K562 (cell line): Measurements from ENCODE around the gene SHB. TPM values are rescaled to one million over a fixed set of nuclear protein-coding genes. Genes with fewer than 3 reads are reported as not detected.

Experiments
- ATAC-seq: fragments of 200-7000 bp; cut with Tn5 transposase; 3 replicates; pipeline ENCODE4 v1.9.1; 2020; ENCODE audit warnings: moderate library complexity
- BruUV-seq: library from RNA; stranded (reverse); fragments of 400-500 nt; replicated peaks from 2 replicates; lab custom pipeline; 2021; lab: Mats Ljungman, UMichigan
- CTCF ChIA-PET: fragments of 300-600 bp; formaldehyde crosslinking; extraction: SDS; loops from one replicate; lab custom pipeline; 2021; ENCODE audit warnings: low intra/inter-chr PET ratio; lab: Yijun Ruan, JAX
- POLR2A ChIA-PET: fragments of 300-600, 350-650 bp; sonication (Branson Sonifier 250); formaldehyde crosslinking; extraction: SDS; loops from one replicate; lab custom pipeline; 2021; ENCODE audit warnings: antibody characterized with exemption, inconsistent platforms; lab: Yijun Ruan, JAX
- DNase-seq, 4 experiments: peaks; one replicate each; pipeline versions ENCODE4 v3.0.0 to v3.0.0-alpha.2; 2011 to 2018; ENCODE audit warnings: low spot score in 3 of 4, mixed read lengths in 3 of 4; ENCODE audit errors: extremely low read depth in 1 of 4
- FAIRE-seq: peaks from 2 replicates; lab custom pipeline; 2011; peaks lifted over from hg19 to GRCh38; lab: Jason Lieb, UNC
- H2AFZ ChIP-seq: 2 replicates; pipeline ENCODE4 v1.6.0; 2011; ENCODE audit warnings: low read depth, low read length, control low read depth, inconsistent platforms
- H3K27ac ChIP-seq: fragments of 200-600 bp; 3 replicates; pipeline ENCODE4 v1.8.0; 2011; ENCODE audit warnings: low read depth, mild to moderate bottlenecking, control low read depth, inconsistent platforms, low read length, moderate library complexity, mixed read lengths; ENCODE audit errors: extremely low read depth
- H3K27me3 ChIP-seq, 2 experiments: fragments of 300-600 bp in 1 of 2; 2 replicates in 1 of 2; 3 replicates in 1 of 2; pipeline versions ENCODE4 v1.6.0 to v1.8.0; 2011; ENCODE audit warnings: inconsistent platforms in 2 of 2, low read length in 2 of 2, mild to moderate bottlenecking in 1 of 2, mixed read lengths in 1 of 2, moderate library complexity in 1 of 2; ENCODE audit not compliant: control insufficient read depth in 2 of 2, insufficient read depth in 2 of 2
- H3K36me3 ChIP-seq: fragments of 300-600 bp; 3 replicates; pipeline ENCODE4 v1.8.0; 2011; ENCODE audit warnings: mild to moderate bottlenecking, low read length, inconsistent platforms; ENCODE audit not compliant: control insufficient read depth, insufficient read depth
- H3K4me1 ChIP-seq, 2 experiments: fragments of 200-600 bp in 1 of 2; replicated peaks in 1 of 2; 2 replicates in 1 of 2; 3 replicates in 1 of 2; pipeline versions ENCODE4 v1.5.1 to v1.8.0; 2011; ENCODE audit warnings: inconsistent platforms in 2 of 2, low read length in 2 of 2, mild to moderate bottlenecking in 1 of 2, mixed read lengths in 1 of 2, moderate library complexity in 1 of 2; ENCODE audit not compliant: control insufficient read depth in 2 of 2, insufficient read depth in 2 of 2
- H3K4me2 ChIP-seq: 2 replicates; pipeline ENCODE4 v1.6.1; 2011; ENCODE audit warnings: low read length, control low read depth, inconsistent platforms, mixed read lengths; ENCODE audit not compliant: insufficient read depth
- H3K4me3 ChIP-seq: fragments of 200-600 bp; sonication (generic), shearing (Covaris generic); 2 replicates; pipeline ENCODE4 v1.5.1; 2016; ENCODE audit warnings: control low read depth, inconsistent platforms
- H3K79me2 ChIP-seq: fragments of 200-600 bp; 3 replicates; pipeline ENCODE4 v1.8.0; 2011; ENCODE audit warnings: low read length, inconsistent platforms; ENCODE audit not compliant: control insufficient read depth, insufficient read depth
- H3K9ac ChIP-seq, 2 experiments: 2 replicates each; pipeline versions ENCODE4 v1.6.0 to v1.6.1; 2011; ENCODE audit warnings: low read depth in 2 of 2, low read length in 2 of 2, control low read depth in 1 of 2, inconsistent platforms in 1 of 2, mild to moderate bottlenecking in 1 of 2, mixed read lengths in 1 of 2; ENCODE audit not compliant: insufficient read depth in 1 of 2
- H3K9me1 ChIP-seq: one replicate; pipeline ENCODE4 v1.6.0; 2011; ENCODE audit warnings: inconsistent platforms, mild to moderate bottlenecking, low read length, moderate library complexity; ENCODE audit not compliant: control insufficient read depth, insufficient read depth
- H3K9me3 ChIP-seq: replicated peaks from 2 replicates; pipeline ENCODE4 v1.5.1; 2011; ENCODE audit warnings: low read depth, low read length, inconsistent platforms; ENCODE audit not compliant: control insufficient read depth, insufficient read depth
- H4K20me1 ChIP-seq: replicated peaks from 2 replicates; pipeline ENCODE4 v1.6.1; 2011; ENCODE audit warnings: low read length, inconsistent platforms, mixed read lengths; ENCODE audit not compliant: control insufficient read depth, insufficient read depth
- ATF7 ChIP-seq: fragments of 450-650 bp; IDR thresholded peaks from 2 replicates; pipeline ENCODE4 v1.7.1; 2014; ENCODE audit warnings: mild to moderate bottlenecking, moderate library complexity
- CAMTA2 ChIP-seq: fragments of 250-450 bp; sonication (Bioruptor Pico); conservative IDR thresholded peaks from 2 replicates; pipeline ENCODE4 v1.5.1; 2022
- CHD4 ChIP-seq: fragments of 200-600 bp; sonication (generic); IDR thresholded peaks from 3 replicates; pipeline ENCODE4 v1.6.1; 2012; ENCODE audit warnings: low read depth, mild to moderate bottlenecking, mixed read lengths, low read length, inconsistent platforms; ENCODE audit not compliant: insufficient read depth, insufficient replicate concordance, poor library complexity, severe bottlenecking
- EP300 ChIP-seq: IDR thresholded peaks from 2 replicates; pipeline ENCODE4 v1.6.1; 2012; ENCODE audit warnings: low read length, improper control_type of control experiment
- KAT7 ChIP-seq: sonication (generic); formaldehyde crosslinking; IDR thresholded peaks from 2 replicates; pipeline ENCODE4 v1.8.0; 2022; ENCODE audit warnings: missing genetic modification reagents, mild to moderate bottlenecking, borderline replicate concordance
- KHSRP ChIP-seq: fragments of 450-650 bp; IDR thresholded peaks from 2 replicates; pipeline ENCODE4 v1.6.1; 2017
- MTA3 ChIP-seq: fragments of 450-650 bp; formaldehyde crosslinking; IDR thresholded peaks from 2 replicates; pipeline ENCODE4 v1.6.1; 2017; ENCODE audit warnings: mild to moderate bottlenecking, borderline replicate concordance
- PYGO2 ChIP-seq: fragments of 450-650 bp; IDR thresholded peaks from 2 replicates; pipeline ENCODE4 v1.6.1; 2016; ENCODE audit warnings: mild to moderate bottlenecking, missing genetic modification characterization, moderate library complexity, missing compliant biosample characterization
- YBX1 ChIP-seq: fragments of 450-650 bp; IDR thresholded peaks from 2 replicates; pipeline ENCODE4 v1.7.1; 2016; ENCODE audit warnings: mild to moderate bottlenecking
- ZKSCAN8 ChIP-seq: fragments of 200-800 bp; sonication (Bioruptor generic); IDR thresholded peaks from 2 replicates; pipeline ENCODE4 v1.6.1; 2016; ENCODE audit warnings: missing genetic modification characterization, missing compliant biosample characterization
- ZNF140 ChIP-seq: fragments of 250-450 bp; sonication (Bioruptor Pico); IDR thresholded peaks from 2 replicates; pipeline ENCODE4 v1.8.0; 2021; ENCODE audit warnings: moderate library complexity, mild to moderate bottlenecking, inconsistent platforms
- WGBS: fragments of 100-300 bp; shearing (Covaris generic); methylation state at CpG from one replicate; pipeline ENCODE4 v1.1.6; 2016; ENCODE audit warnings: low coverage, mixed read lengths; ENCODE audit not compliant: insufficient coverage; ENCODE audit errors: missing lambda C conversion rate; 5-methylcytosine and 5-hydroxymethylcytosine counted together
- in situ Hi-C: fragments of 300-500 bp; cut with MboI; formaldehyde crosslinking; loops from 4 replicates; pipeline ENCODE4 v1.15.0; 2018; ENCODE audit warnings: inconsistent platforms, mixed read lengths
- intact Hi-C: fragments of 100-400 bp; cut with micrococcal nuclease; formaldehyde crosslinking; loops from 2 replicates; pipeline ENCODE4 v1.14.2; 2022
- polyA plus RNA-seq, 8 experiments: library from polyadenylated mRNA; depleted of rRNA in 4 of 8; stranded (reverse) in 5 of 8; unstranded in 3 of 8; fragments of >200 nt; fragmentation: Nextera tagmentation in 2 of 8; fragmentation: Illumina TruSeq in 1 of 8; extraction: Ambion mirVana in 2 of 8; extraction: Trizol in 1 of 8; gene quantifications; 2 replicates each; pipeline versions ENCODE4 v1.2.1 to v1.2.3, GENCODE V29; 2011 to 2014; ENCODE audit warnings: inconsistent platforms in 1 of 8, missing spikeins in 1 of 8
- total RNA-seq, 7 experiments: library from RNA; depleted of rRNA in 6 of 7; stranded (reverse); fragments of >200 nt in 6 of 7; fragmentation: Illumina TruSeq in 2 of 7; extraction: Trizol in 2 of 7; gene quantifications; 2 replicates each; pipeline versions ENCODE4 v1.2.1 to v1.2.3, GENCODE V29; 2011 to 2021; ENCODE audit warnings: low replicate concordance in 1 of 7
- TF ChIP-seq, protein P1 (sequence below), 2 experiments: fragments of 200-800 bp in 1 of 2; sonication (Bioruptor generic) in 1 of 2; sonication (generic) in 1 of 2; formaldehyde crosslinking in 1 of 2; IDR thresholded peaks in 1 of 2; conservative IDR thresholded peaks in 1 of 2; 2 replicates each; pipeline versions ENCODE4 v1.5.0 to v1.6.1; 2016 to 2020; ENCODE audit warnings: missing compliant biosample characterization in 1 of 2, missing genetic modification characterization in 1 of 2, missing genetic modification reagents in 1 of 2
- TF ChIP-seq, protein P2 (sequence below): fragments of 450-650 bp; IDR thresholded peaks from 2 replicates; pipeline ENCODE4 v1.6.1; 2016
- TF ChIP-seq, protein P3 (sequence below): sonication (generic); formaldehyde crosslinking; IDR thresholded peaks from 2 replicates; pipeline ENCODE4 v1.8.0; 2023; ENCODE audit warnings: mild to moderate bottlenecking, missing genetic modification reagents
- TF ChIP-seq, protein P4 (sequence below): fragments of 450-650 bp; formaldehyde crosslinking; IDR thresholded peaks from 2 replicates; pipeline ENCODE4 v1.4.0; 2020; ENCODE audit warnings: mild to moderate bottlenecking, moderate library complexity

The SHB gene
- total and polyA plus RNA-seq, 9 of the 15 experiments (the other 6 are each of a cell fraction or from before 2014, with no cell fraction given), result 0.78 to 16.0 (median 5.3) TPM

DNA sequence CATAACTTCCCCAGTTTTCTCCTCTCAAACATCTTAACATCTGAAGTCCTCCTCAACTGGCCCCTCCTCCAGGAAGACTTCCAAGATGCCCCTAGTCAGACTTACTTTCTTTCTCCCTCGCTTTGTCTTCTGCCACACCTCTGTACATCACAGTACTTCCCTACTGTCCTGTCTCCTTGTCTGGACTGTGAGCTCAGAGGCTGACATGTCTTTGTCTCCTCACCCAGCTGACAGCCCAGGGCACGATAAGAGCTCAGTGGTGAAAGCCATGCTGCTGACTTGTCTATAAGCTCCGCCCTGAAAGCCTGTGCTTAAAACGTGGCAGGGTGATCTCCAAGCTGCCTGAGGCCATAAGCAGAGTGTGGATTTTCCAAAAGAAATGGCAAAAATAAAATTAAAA is 132.1 kb downstream of the SHB start (continued):
- TF ChIP-seq, protein P1, sequence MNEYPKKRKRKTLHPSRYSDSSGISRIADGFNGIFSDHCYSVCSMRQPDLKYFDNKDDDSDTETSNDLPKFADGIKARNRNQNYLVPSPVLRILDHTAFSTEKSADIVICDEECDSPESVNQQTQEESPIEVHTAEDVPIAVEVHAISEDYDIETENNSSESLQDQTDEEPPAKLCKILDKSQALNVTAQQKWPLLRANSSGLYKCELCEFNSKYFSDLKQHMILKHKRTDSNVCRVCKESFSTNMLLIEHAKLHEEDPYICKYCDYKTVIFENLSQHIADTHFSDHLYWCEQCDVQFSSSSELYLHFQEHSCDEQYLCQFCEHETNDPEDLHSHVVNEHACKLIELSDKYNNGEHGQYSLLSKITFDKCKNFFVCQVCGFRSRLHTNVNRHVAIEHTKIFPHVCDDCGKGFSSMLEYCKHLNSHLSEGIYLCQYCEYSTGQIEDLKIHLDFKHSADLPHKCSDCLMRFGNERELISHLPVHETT (CRISPR knock-in tag; conservative IDR thresholded peaks at IDR 0.05 in 1 of 2, IDR thresholded peaks at IDR 0.05 in 1 of 2), result no peak
- TF ChIP-seq YBX1, result no peak
- TF ChIP-seq, protein P2, sequence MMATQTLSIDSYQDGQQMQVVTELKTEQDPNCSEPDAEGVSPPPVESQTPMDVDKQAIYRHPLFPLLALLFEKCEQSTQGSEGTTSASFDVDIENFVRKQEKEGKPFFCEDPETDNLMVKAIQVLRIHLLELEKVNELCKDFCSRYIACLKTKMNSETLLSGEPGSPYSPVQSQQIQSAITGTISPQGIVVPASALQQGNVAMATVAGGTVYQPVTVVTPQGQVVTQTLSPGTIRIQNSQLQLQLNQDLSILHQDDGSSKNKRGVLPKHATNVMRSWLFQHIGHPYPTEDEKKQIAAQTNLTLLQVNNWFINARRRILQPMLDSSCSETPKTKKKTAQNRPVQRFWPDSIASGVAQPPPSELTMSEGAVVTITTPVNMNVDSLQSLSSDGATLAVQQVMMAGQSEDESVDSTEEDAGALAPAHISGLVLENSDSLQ, result peak; percentile 95
- peak; percentile 76 for TF ChIP-seq ATF7
- peak; percentile 65 for TF ChIP-seq EP300
- no peak for TF ChIP-seq CAMTA2

DNA sequence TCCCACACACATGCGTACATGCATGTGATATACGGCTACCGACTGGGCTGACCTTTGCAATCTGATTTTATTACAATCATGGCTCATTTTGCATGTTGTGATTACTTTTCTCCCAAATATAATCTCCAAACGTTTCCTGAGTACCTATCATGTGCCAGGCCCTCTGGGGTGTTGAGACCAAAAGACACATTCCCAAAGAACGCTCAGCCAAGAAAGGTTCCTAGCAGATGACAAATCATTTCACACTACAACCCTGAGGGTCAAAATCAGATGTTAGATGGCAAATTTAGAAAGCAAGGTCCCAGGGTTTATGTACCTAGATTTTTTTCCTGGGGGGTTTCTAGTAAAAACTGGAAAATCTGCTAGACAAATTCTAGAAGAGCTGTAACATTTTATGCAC is 132.7 kb downstream of the SHB start:
- WGBS, result 67% methylated on average over 5 of the region's 5 CpGs
- H3K27ac ChIP-seq, result no peak overlapping the region
- in situ Hi-C loops (no loop called here), intact Hi-C loops (no loop called here)
- H3K4me2 ChIP-seq, result no peak overlapping the region
- no peak overlapping the region for H3K4me3 ChIP-seq
- no TSS peak for BruUV-seq
- ChIA-PET POLR2A (interaction anchor here (0.6 to 1.6 kb wide), 4 partner anchors 11 to 130 kb away, joined by 3 to 9 read pairs (median 4); no protein-coding TSS in a partner anchor), CTCF (no interaction called here)
- no peaks in the 10 kb centered on the region for H3K9me3 ChIP-seq
- no peak overlapping the region for H3K9ac ChIP-seq
- DNase-seq, result no peak
- H3K9me1 ChIP-seq, result no peaks in the 10 kb centered on the region
- no peaks in the 10 kb centered on the region for H3K79me2 ChIP-seq
- H4K20me1 ChIP-seq, result 0 out of 2 replicates have a peak, but pooled peaks cover 4% of the 10 kb centered on the region
- H3K4me1 ChIP-seq, result peaks cover 17 to 20% of the 10 kb centered on the region in 2 experiments
- no peaks in the 10 kb centered on the region for H3K36me3 ChIP-seq
- no peak overlapping the region for H2AFZ ChIP-seq
- peak; percentile 56 for FAIRE-seq
- H3K27me3 ChIP-seq, result no peaks in the 10 kb centered on the region
- ATAC-seq, result no peak
- no peak for TF ChIP-seq PYGO2 (tag)
- no peak for TF ChIP-seq CHD4
- TF ChIP-seq ZNF140, result no peak
- no peak for TF ChIP-seq KAT7 (CRISPR knock-in tag)
- TF ChIP-seq, protein P3, sequence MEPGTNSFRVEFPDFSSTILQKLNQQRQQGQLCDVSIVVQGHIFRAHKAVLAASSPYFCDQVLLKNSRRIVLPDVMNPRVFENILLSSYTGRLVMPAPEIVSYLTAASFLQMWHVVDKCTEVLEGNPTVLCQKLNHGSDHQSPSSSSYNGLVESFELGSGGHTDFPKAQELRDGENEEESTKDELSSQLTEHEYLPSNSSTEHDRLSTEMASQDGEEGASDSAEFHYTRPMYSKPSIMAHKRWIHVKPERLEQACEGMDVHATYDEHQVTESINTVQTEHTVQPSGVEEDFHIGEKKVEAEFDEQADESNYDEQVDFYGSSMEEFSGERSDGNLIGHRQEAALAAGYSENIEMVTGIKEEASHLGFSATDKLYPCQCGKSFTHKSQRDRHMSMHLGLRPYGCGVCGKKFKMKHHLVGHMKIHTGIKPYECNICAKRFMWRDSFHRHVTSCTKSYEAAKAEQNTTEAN, result no peak
- no peak for TF ChIP-seq MTA3
- TF ChIP-seq ZKSCAN8 (CRISPR knock-in tag), result no peak
- TF ChIP-seq KHSRP, result no peak
- TF ChIP-seq, protein P4, sequence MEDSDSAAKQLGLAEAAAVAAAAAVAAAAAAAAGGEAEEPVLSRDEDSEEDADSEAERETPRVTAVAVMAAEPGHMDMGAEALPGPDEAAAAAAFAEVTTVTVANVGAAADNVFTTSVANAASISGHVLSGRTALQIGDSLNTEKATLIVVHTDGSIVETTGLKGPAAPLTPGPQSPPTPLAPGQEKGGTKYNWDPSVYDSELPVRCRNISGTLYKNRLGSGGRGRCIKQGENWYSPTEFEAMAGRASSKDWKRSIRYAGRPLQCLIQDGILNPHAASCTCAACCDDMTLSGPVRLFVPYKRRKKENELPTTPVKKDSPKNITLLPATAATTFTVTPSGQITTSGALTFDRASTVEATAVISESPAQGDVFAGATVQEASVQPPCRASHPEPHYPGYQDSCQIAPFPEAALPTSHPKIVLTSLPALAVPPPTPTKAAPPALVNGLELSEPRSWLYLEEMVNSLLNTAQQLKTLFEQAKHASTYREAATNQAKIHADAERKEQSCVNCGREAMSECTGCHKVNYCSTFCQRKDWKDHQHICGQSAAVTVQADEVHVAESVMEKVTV (CRISPR knock-in tag), result no peak
